Measurements from ENCODE around the gene TBXA2R.

- TF ChIP-seq POLR2A (IDR thresholded peaks at IDR 0.05) (no peak), EP300 (IDR thresholded peaks at IDR 0.05) (no peak)
Measured at GRCh38 chr19:3573162-3573857, 33.4 kb downstream of the TBXA2R start.

Data from gastroesophageal sphincter (tissue), 2 donors.